ENCODE data around the gene GAPDHS.

Gene GAPDHS

GRCh38 chr19:35585848-35586247 lies 52.6 kb downstream of the GAPDHS start, which contains the start of gene PMIS2:
PMIS2 (plus strand) TSS chr19:35586173; CDS start chr19:35586260, 87 bp downstream.
- no peak for FAIRE-seq
- no peak for DNase-seq (ENCODE audit: insufficient read length)
- TF ChIP-seq TAF1 (IDR thresholded peaks at IDR 0.05; ENCODE audit: borderline replicate concordance, low read depth, low read length) (no peak), POLR2AphosphoS5 (IDR thresholded peaks at IDR 0.05; ENCODE audit: low read depth, low read length) (no peak), POLR2A (IDR thresholded peaks at IDR 0.05; ENCODE audit: low read depth, low read length) (no peak)

- DNase-seq (ENCODE audit: insufficient read length) = no peak
- FAIRE-seq = no peak
- TF ChIP-seq POLR2AphosphoS5 (IDR thresholded peaks at IDR 0.05; ENCODE audit: low read depth, low read length) (no peak), POLR2A (IDR thresholded peaks at IDR 0.05; ENCODE audit: low read depth, low read length) (no peak), TAF1 (IDR thresholded peaks at IDR 0.05; ENCODE audit: borderline replicate concordance, low read depth, low read length) (no peak)
These were observed 54.1 kb downstream of the GAPDHS start for GRCh38 chr19:35587321-35587720.

DNA sequence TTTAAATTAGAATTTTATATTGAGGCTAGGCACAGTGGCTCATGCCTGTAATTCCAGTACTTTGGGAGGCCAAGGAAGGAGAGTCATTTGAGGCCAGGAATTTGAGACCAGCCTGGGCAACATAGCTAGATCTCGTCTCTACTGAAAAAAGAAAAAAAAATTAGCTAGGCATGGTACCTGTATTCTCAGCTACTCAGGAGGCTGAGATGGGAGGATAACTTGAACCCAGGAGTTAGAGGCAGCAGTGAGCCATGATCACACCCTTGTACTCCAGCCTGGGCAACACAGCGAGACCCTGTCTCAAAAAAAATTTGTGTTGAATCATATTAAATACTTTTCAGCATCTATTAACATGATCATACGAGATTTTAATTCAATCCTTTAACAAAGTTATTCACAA lies 57.6 kb downstream of the GAPDHS start:
- FAIRE-seq (no peak), DNase-seq (ENCODE audit: insufficient read length) (no peak)
- TF ChIP-seq POLR2AphosphoS5 (IDR thresholded peaks at IDR 0.05; ENCODE audit: low read depth, low read length) = no peak
- TF ChIP-seq TAF1 (IDR thresholded peaks at IDR 0.05; ENCODE audit: borderline replicate concordance, low read depth, low read length) = no peak
- no peak for TF ChIP-seq POLR2A (IDR thresholded peaks at IDR 0.05; ENCODE audit: low read depth, low read length)

GRCh38 chr19:35592226-35592625 lies 59.0 kb downstream of the GAPDHS start:
- TF ChIP-seq POLR2AphosphoS5 (IDR thresholded peaks at IDR 0.05; ENCODE audit: low read depth, low read length) (no peak), POLR2A (IDR thresholded peaks at IDR 0.05; ENCODE audit: low read depth, low read length) (no peak), TAF1 (IDR thresholded peaks at IDR 0.05; ENCODE audit: borderline replicate concordance, low read depth, low read length) (no peak)
- no peak for DNase-seq (ENCODE audit: insufficient read length)
- FAIRE-seq = peak; percentile 48

All from GM12892 (cell line).